GM13976 (cell line): Measurements from ENCODE around the gene IGF2BP2.

Source experiments
- DNase-seq: peaks from one replicate; pipeline ENCODE4 v3.0.0; 2012; ENCODE audit warnings: low spot score
- CTCF ChIP-seq: IDR thresholded peaks from 2 replicates; pipeline ENCODE4 v1.5.1; 2012; ENCODE audit warnings: borderline replicate concordance, mild to moderate bottlenecking; ENCODE audit not compliant: insufficient read depth; ENCODE audit errors: extremely low read depth, missing control alignments, control extremely low read depth
- in situ Hi-C: fragments of 300-500 bp; cut with MboI; formaldehyde crosslinking; loops from one replicate; pipeline ENCODE4 v1.12.0; 2022; ENCODE audit warnings: low sequenced_read_pairs, mixed read lengths, inconsistent platforms; ENCODE audit not compliant: unreplicated experiment

IGF2BP2 gene

GRCh38 chr3:185767002-185767688 is 57.7 kb downstream of the IGF2BP2 start:
- DNase-seq = no peak
- no peak for TF ChIP-seq CTCF
- in situ Hi-C loops = loop anchor here (10.0 kb wide), 1 partner anchor 92 kb away; no protein-coding TSS in a partner anchor

GRCh38 chr3:185766329-185767001 is 58.4 kb downstream of the IGF2BP2 start:
- DNase-seq = no peak
- in situ Hi-C loops = loop anchor here (10.0 kb wide), 1 partner anchor 92 kb away; no protein-coding TSS in a partner anchor
- no peak for TF ChIP-seq CTCF

GRCh38 chr3:185764980-185765370 is 59.9 kb downstream of the IGF2BP2 start:
- no peak for TF ChIP-seq CTCF

GRCh38 chr3:185764163-185764979 is 60.5 kb downstream of the IGF2BP2 start:
- no peak for TF ChIP-seq CTCF
- in situ Hi-C loops = loop anchor here (10.0 kb wide), 1 partner anchor 90 kb away; no protein-coding TSS in a partner anchor
- no peak for DNase-seq

More at GRCh38 chr3:185764980-185765370, 59.9 kb downstream of the IGF2BP2 start:
- in situ Hi-C loops = loop anchor here (10.0 kb wide), 1 partner anchor 90 kb away; no protein-coding TSS in a partner anchor
- no peak for DNase-seq

- in situ Hi-C loops = loop anchor here (10.0 kb wide), 1 partner anchor 89 kb away; no protein-coding TSS in a partner anchor
- TF ChIP-seq CTCF = no peak
- DNase-seq = no peak
These were observed 61.4 kb downstream of the IGF2BP2 start for GRCh38 chr3:185763347-185764005.

- no peak for DNase-seq
- no peak for TF ChIP-seq CTCF
- in situ Hi-C loops = loop anchor here (10.0 kb wide), 1 partner anchor 86 kb away; no protein-coding TSS in a partner anchor
These were observed 64.3 kb downstream of the IGF2BP2 start for GRCh38 chr3:185760550-185760949.
